OCI-LY3 (cell line): ENCODE measurements around the gene TPI1.

Experiments used
- H2AFZ ChIP-seq: fragments of 200-600, 300-600 bp; shearing (Covaris generic); 2 replicates; pipeline ENCODE4 v1.6.0; 2014; ENCODE audit warnings: antibody characterized with exemption, low read depth, low read length
- H3K27ac ChIP-seq: fragments of 200-600, 300-600 bp; sonication (generic); 2 replicates; pipeline ENCODE4 v1.5.1; 2014; ENCODE audit warnings: mild to moderate bottlenecking, low read length, moderate library complexity, mixed read lengths
- H3K27me3 ChIP-seq: fragments of 200-600, 300-600 bp; sonication (generic); 2 replicates; pipeline ENCODE4 v1.6.1; 2014; ENCODE audit warnings: low read depth, low read length, mixed read lengths
- H3K36me3 ChIP-seq: fragments of 200-600, 300-600 bp; sonication (generic); replicated peaks from 2 replicates; pipeline ENCODE3; 2014; ENCODE audit warnings: low read depth, low read length, mixed read lengths
- H3K4me1 ChIP-seq: fragments of 300-600, 200-600 bp; sonication (generic); 2 replicates; pipeline ENCODE4 v1.6.1; 2014; ENCODE audit warnings: low read length, mixed read lengths
- H3K4me2 ChIP-seq: fragments of 200-600, 300-600 bp; sonication (generic); 2 replicates; pipeline ENCODE4 v1.6.1; 2014; ENCODE audit warnings: low read length, mixed read lengths
- H3K4me3 ChIP-seq: fragments of 300-600, 200-600 bp; sonication (generic); 2 replicates; pipeline ENCODE4 v1.5.1; 2014; ENCODE audit warnings: antibody characterized with exemption, mild to moderate bottlenecking, low read length, moderate library complexity
- H3K79me2 ChIP-seq: fragments of 300-600, 200-600 bp; shearing (Covaris generic); 2 replicates; pipeline ENCODE4 v1.6.1; 2014; ENCODE audit warnings: mild to moderate bottlenecking, low read length, mixed read lengths
- H3K9ac ChIP-seq: fragments of 300-600, 200-600 bp; shearing (Covaris generic); 2 replicates; pipeline ENCODE4 v1.6.0; 2014; ENCODE audit warnings: mild to moderate bottlenecking, low read length, moderate library complexity
- H3K9me3 ChIP-seq: fragments of 200-600, 300-600 bp; shearing (Covaris generic); 2 replicates; pipeline ENCODE4 v1.6.1; 2014; ENCODE audit warnings: low read length, mixed read lengths; ENCODE audit not compliant: insufficient read depth
- H4K20me1 ChIP-seq: fragments of 200-600, 300-600 bp; sonication (generic); 2 replicates; pipeline ENCODE4 v1.6.1; 2016; ENCODE audit warnings: low read length, mixed read lengths; ENCODE audit not compliant: insufficient read depth
- CTCF ChIP-seq: fragments of 200-600, 300-600 bp; sonication (generic); IDR thresholded peaks from 2 replicates; pipeline ENCODE4 v1.5.1; 2014; ENCODE audit warnings: antibody characterized with exemption, low read length, low read depth
- EZH2phosphoT487 ChIP-seq: fragments of 200-600 bp; shearing (Covaris generic); IDR thresholded peaks from 2 replicates; pipeline ENCODE4 v1.6.1; 2018; ENCODE audit warnings: antibody characterized with exemption, mixed run types, low read depth

TPI1 gene

GRCh38 chr12:6915789-6916285, 48.5 kb downstream of the TPI1 start:
- Histone ChIP-seq H3K4me1 (peaks cover 14% of the 10 kb centered on the region), H3K27ac (no peak overlapping the region), H3K9me3 (no peaks in the 10 kb centered on the region), H3K27me3 (no peaks in the 10 kb centered on the region), H3K36me3 (peaks cover 31% of the 10 kb centered on the region), H2AFZ (no peak overlapping the region), H3K4me3 (peak overlapping the region; percentile 89), H4K20me1 (0 out of 2 replicates have a peak, but pooled peaks cover 11% of the 10 kb centered on the region), H3K79me2 (peaks cover 13% of the 10 kb centered on the region), H3K9ac (no peak overlapping the region), H3K4me2 (peak overlapping the region; percentile 96)
- TF ChIP-seq EZH2phosphoT487, result no peak
- no peak for TF ChIP-seq CTCF

- Histone ChIP-seq H3K9ac (no peak overlapping the region), H2AFZ (no peak overlapping the region), H3K36me3 (peaks cover 35% of the 10 kb centered on the region), H3K79me2 (peaks cover 13% of the 10 kb centered on the region), H3K9me3 (no peaks in the 10 kb centered on the region), H3K4me2 (no peak overlapping the region), H3K27ac (no peak overlapping the region), H4K20me1 (0 out of 2 replicates have a peak, but pooled peaks cover 11% of the 10 kb centered on the region), H3K4me1 (peaks cover 14% of the 10 kb centered on the region), H3K4me3 (no peak overlapping the region), H3K27me3 (no peaks in the 10 kb centered on the region)
- TF ChIP-seq EZH2phosphoT487, result no peak
- no peak for TF ChIP-seq CTCF
These were observed 49.3 kb downstream of the TPI1 start for GRCh38 chr12:6916426-6917200.

GRCh38 chr12:6917491-6918231, 50.3 kb downstream of the TPI1 start:
- Histone ChIP-seq H3K4me3 (no peak overlapping the region), H3K9ac (no peak overlapping the region), H3K79me2 (peaks cover 13% of the 10 kb centered on the region), H3K27me3 (no peaks in the 10 kb centered on the region), H3K36me3 (peaks cover 42% of the 10 kb centered on the region), H2AFZ (no peak overlapping the region), H4K20me1 (0 out of 2 replicates have a peak, but pooled peaks cover 11% of the 10 kb centered on the region), H3K4me1 (peaks cover 24% of the 10 kb centered on the region), H3K4me2 (no peak overlapping the region), H3K9me3 (no peaks in the 10 kb centered on the region), H3K27ac (no peak overlapping the region)
- TF ChIP-seq EZH2phosphoT487 (no peak), CTCF (no peak)

- Histone ChIP-seq H2AFZ (no peak overlapping the region), H3K9ac (no peak overlapping the region), H3K4me2 (no peak overlapping the region), H3K4me3 (no peak overlapping the region), H3K79me2 (peaks cover 11% of the 10 kb centered on the region), H3K4me1 (peaks cover 26% of the 10 kb centered on the region), H3K27me3 (no peaks in the 10 kb centered on the region), H3K27ac (no peak overlapping the region), H4K20me1 (0 out of 2 replicates have a peak, but pooled peaks cover 11% of the 10 kb centered on the region), H3K36me3 (peaks cover 52% of the 10 kb centered on the region), H3K9me3 (no peaks in the 10 kb centered on the region)
- TF ChIP-seq EZH2phosphoT487 (no peak), CTCF (peak; percentile 8; the same call in 1 of the 2 replicates)
These were observed 52.3 kb downstream of the TPI1 start for GRCh38 chr12:6919588-6919987.
